Measurements from ENCODE around the gene GRM1.

GRCh38 chr6:146100776-146101175 lies 71.9 kb downstream of the GRM1 start:
- no peak for TF ChIP-seq CTCF (conservative IDR thresholded peaks at IDR 0.05 in 1 of 2, IDR thresholded peaks at IDR 0.05 in 1 of 2; ENCODE audit: extremely low read depth in 1 of 2, insufficient read depth in 1 of 2, low read depth in 1 of 2, low read length in 2 of 2)
- TF ChIP-seq EZH2 (IDR thresholded peaks at IDR 0.05; ENCODE audit: borderline replicate concordance, low read length), result no peak
